T-helper 1 cell (primary cell): ENCODE results near the gene SLC35D2.
"Not testable (repeated sequence)": the region's sequence is repeated elsewhere in the genome, so short reads cannot be mapped to it uniquely, and the experiment has no call there.

ENCODE experiments used
- DNase-seq, 5 donors: peaks; one replicate each; pipeline ENCODE4 v3.0.0-alpha.2; 2012 to 2020

Gene SLC35D2

DNA sequence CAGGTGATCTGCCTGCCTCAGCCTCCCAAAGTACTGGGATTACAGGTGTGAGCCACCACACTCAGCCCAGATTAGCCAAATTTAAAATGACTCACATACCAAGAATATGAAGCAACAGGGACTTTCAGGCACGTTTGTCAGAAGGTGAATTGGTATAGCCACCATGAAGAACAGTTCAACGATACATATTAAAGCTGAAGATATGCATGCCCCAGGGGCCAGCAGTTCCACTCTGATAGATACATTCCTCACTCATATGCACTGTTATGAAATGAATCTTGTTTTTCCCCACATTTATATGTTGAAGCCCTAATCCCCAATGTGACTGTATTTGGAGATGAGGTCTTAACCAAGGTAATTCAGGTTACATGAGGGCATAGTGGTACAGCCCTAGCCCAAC is 22.5 kb downstream of the SLC35D2 start:
- DNase-seq: no peak

- DNase-seq: not testable (repeated sequence)
These were observed 23.0 kb downstream of the SLC35D2 start for GRCh38 chr9:96360523-96360922.

GRCh38 chr9:96350866-96351265 is 32.6 kb downstream of the SLC35D2 start:
- DNase-seq: no peak

DNA sequence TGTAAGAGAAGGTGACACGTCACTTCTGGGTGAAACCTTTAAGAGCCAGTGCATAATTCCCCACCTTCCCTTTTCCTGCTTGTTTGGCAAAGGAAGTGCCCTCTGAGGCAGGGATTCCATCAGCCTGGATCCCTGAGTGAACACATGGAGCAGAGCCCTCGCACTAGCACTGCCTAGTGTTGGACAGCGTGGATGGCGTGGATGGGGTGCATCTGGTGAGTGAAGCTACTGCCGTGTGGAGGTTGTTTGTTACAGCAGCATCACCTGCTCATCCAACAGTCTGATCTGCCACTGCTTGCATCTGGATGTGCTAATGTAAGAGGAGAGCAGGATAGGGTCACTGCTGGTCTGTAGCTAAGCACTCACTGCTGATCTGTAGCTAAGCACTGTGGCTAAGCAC is 35.2 kb downstream of the SLC35D2 start:
- no peak for DNase-seq

- DNase-seq: no peak
These were observed 38.0 kb downstream of the SLC35D2 start for GRCh38 chr9:96345551-96345950.

- DNase-seq: no peak
These were observed 38.9 kb downstream of the SLC35D2 start for GRCh38 chr9:96344458-96345180.

DNA sequence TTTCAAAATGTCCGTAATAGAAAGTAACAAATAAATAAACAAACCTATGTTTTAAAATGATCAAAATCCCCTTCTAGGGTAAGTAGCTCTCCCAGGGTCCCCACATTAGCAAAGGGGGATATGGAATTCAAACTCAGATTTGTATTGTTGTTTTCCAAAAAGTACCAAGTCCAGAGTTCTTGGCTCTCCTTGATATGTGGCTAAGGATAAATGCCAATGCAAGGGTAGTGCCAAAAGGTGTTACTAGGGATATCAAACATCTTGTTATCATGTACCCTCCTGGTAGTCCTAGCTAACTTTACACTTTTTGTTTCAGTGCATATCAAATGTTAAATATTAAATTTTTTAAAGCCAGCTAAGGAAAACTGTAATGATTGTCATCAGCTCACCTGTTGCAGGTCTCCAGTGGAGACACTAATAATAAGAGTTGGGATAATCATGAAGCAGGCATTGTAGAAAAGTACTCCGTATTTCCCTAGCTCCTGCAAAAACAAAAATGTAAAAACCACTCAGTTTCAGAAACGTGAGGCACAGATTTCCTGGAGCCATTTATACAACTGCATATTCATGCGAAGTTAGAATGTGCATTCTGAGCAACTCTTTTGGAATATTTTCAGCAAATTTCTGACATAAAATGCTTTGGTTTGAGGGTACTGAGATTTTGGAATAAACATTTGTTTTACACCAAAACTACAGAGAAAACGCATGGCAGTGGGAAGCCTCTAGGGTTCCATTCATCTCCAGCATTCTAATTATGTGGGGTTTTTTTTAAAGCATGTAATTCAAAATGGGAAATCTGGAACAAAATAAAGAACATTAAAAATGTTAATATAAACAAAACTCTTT is 39.8 kb downstream of the SLC35D2 start:
- DNase-seq: no peak

- no peak for DNase-seq
These were observed 40.8 kb downstream of the SLC35D2 start for GRCh38 chr9:96342571-96343245.

DNA sequence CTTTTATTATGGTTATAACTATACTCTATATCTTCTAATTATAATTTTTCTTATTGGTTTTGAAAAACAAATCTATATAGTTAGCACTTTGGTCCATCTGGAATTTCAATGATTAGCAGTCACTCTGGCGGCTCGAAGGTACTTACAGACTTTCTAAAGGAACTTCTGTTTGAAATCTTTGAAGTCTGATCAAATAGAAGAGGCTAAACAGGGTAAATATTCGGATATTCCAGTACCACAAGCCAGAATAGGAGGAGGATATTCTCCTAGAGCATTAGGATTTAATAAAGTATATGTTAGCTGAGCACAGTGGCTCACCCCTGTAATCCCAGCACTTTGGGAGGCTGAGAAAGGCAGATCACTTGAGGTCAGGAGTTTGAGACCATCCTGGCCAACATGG is 42.8 kb downstream of the SLC35D2 start:
- no peak for DNase-seq

DNA sequence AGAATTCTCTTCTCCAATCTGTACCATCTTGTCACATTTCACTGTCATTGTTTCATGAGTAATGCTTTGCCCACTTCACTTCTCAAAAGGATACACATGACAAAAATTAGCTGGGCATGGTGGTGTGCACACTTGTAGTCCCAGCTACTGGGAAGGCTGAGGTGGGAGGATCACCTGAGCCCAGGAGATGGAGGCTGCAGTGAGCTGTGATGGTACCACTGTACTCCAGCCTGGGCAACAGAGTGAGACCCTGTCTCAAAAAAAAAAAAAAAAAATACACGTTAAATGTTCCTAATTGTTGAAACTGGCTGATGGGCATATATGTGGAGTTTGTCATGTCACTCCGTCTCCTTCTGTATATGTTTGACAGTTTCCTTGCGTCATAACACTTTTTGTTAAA is 45.2 kb downstream of the SLC35D2 start:
- no peak for DNase-seq

GRCh38 chr9:96333958-96334357 is 49.6 kb downstream of the SLC35D2 start:
- no peak for DNase-seq

- no peak for DNase-seq
These were observed 52.1 kb downstream of the SLC35D2 start for GRCh38 chr9:96331236-96331947.

DNA sequence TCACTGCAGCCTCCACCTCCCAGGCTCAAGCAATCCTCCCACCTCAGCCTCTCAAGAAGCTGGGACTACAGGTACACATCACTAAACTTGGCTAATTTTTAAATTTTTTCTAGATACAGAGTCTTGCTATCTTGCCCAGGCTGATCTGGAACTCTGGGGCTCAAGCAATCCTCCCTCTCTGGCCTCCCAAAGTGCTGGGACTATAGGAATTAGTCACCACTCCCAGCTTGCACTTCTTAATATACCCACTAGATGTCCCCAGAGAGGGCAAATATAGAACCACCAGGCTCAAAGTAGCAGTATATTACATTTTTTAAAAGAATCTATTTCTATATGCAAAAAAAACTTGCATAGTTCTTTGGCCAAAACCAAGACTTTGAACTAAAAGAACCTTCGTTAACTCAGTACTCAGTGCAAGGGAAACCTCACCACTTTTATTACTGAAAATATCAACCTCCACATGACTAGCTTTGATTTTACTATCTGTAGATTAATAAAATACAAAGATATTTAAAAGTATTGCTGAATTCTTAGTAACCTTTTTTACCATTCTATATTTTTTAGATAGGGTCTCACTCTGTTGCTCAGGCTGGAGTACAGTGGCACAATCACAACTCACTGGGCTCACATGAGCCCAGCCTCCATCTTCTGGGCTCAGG is 55.7 kb downstream of the SLC35D2 start:
- peak in 3 of 5 donors; percentile 17 to 45 (median 36) for DNase-seq

- DNase-seq: no peak
These were observed 60.3 kb downstream of the SLC35D2 start for GRCh38 chr9:96323169-96323568.

DNA sequence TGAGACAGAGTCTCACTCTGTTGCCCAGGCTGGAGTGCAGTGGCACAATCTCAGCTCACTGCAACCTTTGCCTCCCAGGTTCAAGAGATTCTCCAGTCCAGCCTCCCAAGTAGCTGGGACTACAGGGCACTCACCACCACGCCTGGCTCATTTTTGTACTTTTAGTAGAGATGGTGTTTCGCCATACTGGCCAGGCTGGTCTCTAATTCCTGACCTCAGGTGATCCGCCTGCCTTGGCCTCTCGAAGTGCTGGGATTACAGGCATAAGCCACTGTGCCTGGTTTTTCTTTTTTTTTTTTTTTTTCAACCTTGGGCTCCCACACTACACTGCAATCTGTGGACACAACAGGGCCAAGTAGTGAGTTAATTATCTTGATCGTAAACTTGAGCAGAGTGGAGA is 60.8 kb downstream of the SLC35D2 start:
- not testable (repeated sequence) for DNase-seq

GRCh38 chr9:96322210-96322609 is 61.3 kb downstream of the SLC35D2 start:
- not testable (repeated sequence) for DNase-seq

- DNase-seq: no peak
These were observed 62.0 kb downstream of the SLC35D2 start for GRCh38 chr9:96321515-96321914.

- no peak for DNase-seq
These were observed 62.7 kb downstream of the SLC35D2 start for GRCh38 chr9:96320749-96321280.

DNA sequence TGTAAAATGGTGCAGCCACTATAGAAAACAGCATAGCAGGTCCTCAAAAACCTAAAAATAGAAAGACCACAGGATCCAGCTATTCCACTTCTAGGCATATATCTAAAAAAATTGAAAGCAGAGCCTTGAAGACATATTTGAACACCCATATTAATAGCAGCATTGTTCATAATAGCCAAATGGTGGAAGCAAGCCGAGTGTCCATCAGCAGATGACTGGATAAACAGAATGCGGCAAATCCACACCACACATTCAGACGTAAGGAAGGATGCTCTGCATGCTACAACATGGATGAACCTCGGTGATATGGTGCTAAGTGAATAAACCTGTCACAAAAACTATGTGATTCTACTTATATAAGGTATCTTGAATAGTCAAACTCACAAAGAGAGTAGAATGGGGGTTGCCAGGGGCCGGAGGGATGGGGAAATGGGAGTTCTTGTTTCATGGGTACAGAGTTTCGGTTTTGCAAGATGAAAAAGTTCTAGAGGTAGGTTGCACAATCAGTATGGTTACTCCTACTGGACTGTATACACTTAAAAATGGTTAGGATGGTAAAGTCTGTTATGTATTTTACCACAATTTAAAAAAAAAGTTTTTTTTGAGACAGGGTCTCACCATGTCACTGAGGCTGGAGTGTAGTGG is 64.5 kb downstream of the SLC35D2 start:
- DNase-seq: no peak

GRCh38 chr9:96317335-96317980 is 66.1 kb downstream of the SLC35D2 start:
- peak in 4 of 5 donors; percentile 20 to 31 (median 26) for DNase-seq

DNA sequence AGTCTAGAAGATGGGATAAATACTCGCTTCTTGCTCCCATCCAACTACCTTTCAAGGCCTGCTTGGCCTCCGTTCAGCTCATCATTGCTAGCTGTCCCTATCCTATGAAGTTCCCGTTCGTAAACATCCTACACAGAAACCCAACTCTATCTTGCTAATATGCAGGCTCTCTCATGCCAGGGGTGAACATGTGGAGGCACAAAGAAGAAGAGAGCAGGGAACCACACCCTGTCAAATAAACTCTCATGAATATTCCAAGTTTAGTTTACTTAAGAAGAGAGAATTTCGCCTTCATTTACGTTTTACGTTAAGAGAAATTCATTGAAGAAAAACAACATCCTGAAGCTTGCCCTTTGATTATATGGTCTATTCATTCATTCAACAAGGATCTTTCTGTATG is 73.7 kb downstream of the SLC35D2 start:
- no peak for DNase-seq
